Thoracic aorta (tissue), 2 donors: ENCODE results near the gene SRL. TPM values are rescaled to one million over a fixed set of nuclear protein-coding genes. Genes with fewer than 3 reads are reported as not detected.
A peak's percentile ranks its signal among the peaks of the same experiment; 100 is the strongest.
"Not testable (repeated sequence)": the region's sequence is repeated elsewhere in the genome, so short reads cannot be mapped to it uniquely, and the experiment has no call there.

ENCODE experiments used
- ATAC-seq: fragments of 150-250 bp; one replicate; pipeline ENCODE4 v1.8.0; 2017; ENCODE audit warnings: low read depth; ENCODE audit not compliant: insufficient number of reproducible peaks, low FRiP score
- DNase-seq: peaks from one replicate; pipeline ENCODE4 v3.0.0-alpha.2; 2020; ENCODE audit warnings: low spot score
- H3K27ac ChIP-seq, 2 donors: fragments of 200-600 bp; sonication (generic); 1 replicate in 1 of 2; 2 replicates in 1 of 2; pipeline ENCODE4 v1.5.1; 2016; ENCODE audit warnings: mild to moderate bottlenecking in 2 of 2, moderate library complexity in 2 of 2
- H3K27me3 ChIP-seq: fragments of 200-600 bp; sonication (generic); replicated peaks from 2 replicates; pipeline ENCODE4 v1.6.0; 2016; ENCODE audit warnings: mild to moderate bottlenecking; ENCODE audit not compliant: insufficient read depth
- H3K36me3 ChIP-seq: fragments of 200-600 bp; sonication (generic); one replicate; pipeline ENCODE4 v1.5.1; 2016
- H3K4me1 ChIP-seq, 2 donors: fragments of 200-600 bp; sonication (generic); 1 replicate in 1 of 2; 2 replicates in 1 of 2; pipeline versions ENCODE4 v1.5.1 to v1.6.0; 2016; ENCODE audit warnings: low read depth in 2 of 2, mild to moderate bottlenecking in 1 of 2; ENCODE audit not compliant: control insufficient read depth in 1 of 2
- H3K4me3 ChIP-seq: fragments of 200-600 bp; sonication (generic); 2 replicates; pipeline ENCODE4 v1.5.1; 2016; ENCODE audit warnings: mild to moderate bottlenecking
- H3K9me3 ChIP-seq: fragments of 200-600 bp; sonication (generic); 2 replicates; pipeline ENCODE4 v1.5.1; 2016
- CTCF ChIP-seq: fragments of 200-600 bp; sonication (generic); IDR thresholded peaks from one replicate; pipeline ENCODE4 v1.5.1; 2019; ENCODE audit warnings: antibody characterized with exemption
- total RNA-seq, 2 donors: library from RNA; depleted of rRNA; stranded (reverse); fragments of >200 nt; gene quantifications; one replicate each; pipeline versions ENCODE4 v1.1.0 to v1.2.3, GENCODE V29; 2016

The SRL gene
- total RNA-seq, 2 donors from 2014 or later: 0.68 to 1.1 TPM

DNA sequence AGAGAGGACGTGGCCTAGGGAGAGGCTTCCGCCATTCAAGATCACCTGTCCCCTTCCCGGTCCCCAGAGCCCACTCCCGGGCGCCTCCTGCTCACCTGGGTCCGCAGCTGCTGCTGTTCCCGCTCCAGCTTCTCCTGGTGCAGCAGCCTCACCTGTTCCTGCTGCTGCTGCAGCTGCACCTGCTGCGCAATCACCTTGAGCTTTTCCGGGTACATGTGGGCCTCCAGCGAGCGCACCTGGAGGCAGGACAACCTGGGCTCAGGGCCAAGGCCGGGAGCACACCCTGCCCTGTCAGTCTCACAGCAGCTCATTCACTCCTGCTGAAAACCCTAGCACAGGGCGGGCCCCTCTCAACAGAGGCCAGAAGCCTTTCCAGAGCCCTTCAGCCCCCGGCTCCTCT lies 18.5 kb upstream of the SRL start:
- Histone ChIP-seq H3K4me1 (no peaks in the 10 kb centered on the region), H3K4me3 (no peak overlapping the region), H3K36me3 (peaks cover 5% of the 10 kb centered on the region), H3K27ac (no peak overlapping the region), H3K27me3 (no peaks in the 10 kb centered on the region), H3K9me3 (no peaks in the 10 kb centered on the region)
- no peak for ATAC-seq
- no peak for TF ChIP-seq CTCF
- no peak for DNase-seq

DNA sequence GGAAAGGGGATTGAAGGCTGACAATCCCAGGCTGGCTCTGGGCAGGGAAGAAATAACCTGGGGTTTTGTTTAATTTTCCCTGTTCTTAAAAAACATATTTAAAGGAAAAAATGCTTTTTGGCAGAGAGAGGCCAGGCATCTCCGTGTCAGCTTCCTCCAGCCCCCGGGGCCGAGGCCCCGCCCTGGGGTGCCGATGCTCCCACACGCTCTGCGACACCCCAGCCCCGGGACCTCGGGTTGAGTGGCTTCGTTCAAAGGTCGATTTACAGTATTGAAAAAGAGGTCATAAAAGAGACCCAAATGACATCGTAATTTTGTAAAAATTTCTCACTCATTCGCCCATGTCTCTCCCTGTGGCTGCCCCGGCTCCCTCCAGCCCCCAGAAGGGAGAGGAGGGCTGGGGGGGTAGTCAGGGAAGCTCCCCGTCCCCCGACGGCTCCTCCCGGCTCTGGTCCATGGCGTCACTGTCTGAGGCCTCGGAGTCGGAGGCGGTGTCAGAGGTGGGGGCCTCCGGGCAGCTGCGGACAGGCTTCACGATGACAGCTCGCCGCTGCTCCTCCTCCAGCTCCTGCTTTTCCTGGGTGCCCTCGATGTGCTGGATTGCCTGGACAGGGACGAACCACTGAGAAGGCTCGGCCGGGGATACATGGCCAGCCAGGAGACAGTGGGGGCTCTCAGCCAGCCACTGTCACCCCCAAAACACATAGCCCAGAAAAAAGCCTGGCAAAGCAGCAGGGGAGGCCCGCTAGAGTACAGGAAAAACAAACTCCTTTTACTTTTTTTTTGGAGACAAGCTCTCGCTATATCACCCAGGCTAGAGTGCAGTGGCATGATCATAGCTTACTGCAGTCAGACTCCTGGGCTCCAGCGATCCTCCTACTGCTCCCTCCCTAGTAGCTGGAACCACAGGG lies 16.0 kb upstream of the SRL start:
- DNase-seq (no peak), ATAC-seq (no peak)
- Histone ChIP-seq H3K4me1 (peaks cover 0 to 2% of the 10 kb centered on the region in 2 donors), H3K9me3 (no peaks in the 10 kb centered on the region), H3K27ac (no peak overlapping the region), H3K27me3 (no peaks in the 10 kb centered on the region), H3K4me3 (no peak overlapping the region), H3K36me3 (peaks cover 5% of the 10 kb centered on the region)
- TF ChIP-seq CTCF: no peak

DNA sequence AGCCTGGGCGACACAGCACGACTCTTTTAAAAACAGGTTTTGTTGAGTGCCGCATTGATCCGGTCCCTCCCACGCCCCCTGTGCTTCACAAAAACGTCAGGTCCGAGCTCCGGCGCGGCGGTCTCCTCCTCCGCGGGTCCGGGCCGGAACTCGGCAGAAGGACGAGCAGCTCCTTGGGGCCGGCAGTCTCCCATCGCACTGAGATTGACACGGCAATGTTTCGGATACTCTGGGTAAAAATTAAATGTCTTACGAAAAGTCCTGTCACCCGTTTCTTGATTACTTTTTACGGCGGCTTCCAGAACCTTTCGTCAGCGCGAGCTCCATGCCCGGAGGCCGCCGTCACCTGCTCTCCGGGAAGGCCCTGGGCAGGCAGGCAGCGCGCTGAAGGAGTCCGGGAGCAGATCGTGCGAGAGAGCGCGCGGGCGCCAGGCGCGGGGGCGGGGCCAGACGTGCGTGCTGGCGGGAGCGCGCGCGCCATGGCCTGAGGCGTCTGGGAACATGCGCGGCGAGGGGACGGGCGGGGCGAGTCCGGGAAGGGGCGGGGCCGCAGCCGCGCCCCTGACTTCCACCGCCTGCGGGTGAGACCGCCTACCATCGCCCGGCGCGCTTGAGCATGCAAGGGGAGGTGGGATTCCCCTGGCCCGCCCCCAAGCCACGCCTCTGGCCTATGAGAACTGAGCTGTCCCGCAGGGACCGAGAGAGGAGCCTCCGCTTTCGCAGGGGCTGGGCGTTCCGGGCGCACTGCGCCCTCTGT lies 11.7 kb upstream of the SRL start:
- H3K27ac ChIP-seq: peak overlapping the region; percentile 95 to 97
- no peaks in the 10 kb centered on the region for H3K27me3 ChIP-seq
- H3K9me3 ChIP-seq: no peaks in the 10 kb centered on the region
- no peak for TF ChIP-seq CTCF
- H3K36me3 ChIP-seq: no peaks in the 10 kb centered on the region
- DNase-seq (peak; percentile 99), ATAC-seq (peak; percentile 97)
- peak overlapping the region; percentile 88 for H3K4me3 ChIP-seq
- H3K4me1 ChIP-seq: peaks cover 0 to 5% of the 10 kb centered on the region in 2 donors

DNA sequence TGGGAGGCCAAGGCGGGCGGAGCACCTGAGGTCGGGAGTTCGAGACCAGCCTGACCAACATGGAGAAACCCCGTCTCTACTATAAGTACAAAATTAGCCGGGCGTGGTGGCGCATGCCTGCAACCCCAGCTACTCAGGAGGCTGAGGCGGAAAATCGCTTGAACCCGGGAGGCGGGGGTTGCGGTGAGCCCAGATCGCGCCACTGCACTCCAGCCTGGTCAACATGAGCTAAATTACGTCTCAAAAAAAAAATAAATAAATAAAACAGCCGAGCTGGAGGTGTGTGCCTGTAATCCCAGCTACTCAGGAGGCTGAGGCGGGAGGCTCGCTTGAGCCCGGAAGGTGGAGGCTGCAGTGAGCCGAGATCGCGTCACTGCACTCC lies 11.1 kb upstream of the SRL start:
- H3K9me3 ChIP-seq, DNase-seq, H3K27me3 ChIP-seq, H3K36me3 ChIP-seq, H3K4me1 ChIP-seq: not testable (repeated sequence)
- Histone ChIP-seq H3K4me3 (peak overlapping the region; percentile 88), H3K27ac (peak overlapping the region; percentile 95 to 97)
- ATAC-seq: peak; percentile 10

DNA sequence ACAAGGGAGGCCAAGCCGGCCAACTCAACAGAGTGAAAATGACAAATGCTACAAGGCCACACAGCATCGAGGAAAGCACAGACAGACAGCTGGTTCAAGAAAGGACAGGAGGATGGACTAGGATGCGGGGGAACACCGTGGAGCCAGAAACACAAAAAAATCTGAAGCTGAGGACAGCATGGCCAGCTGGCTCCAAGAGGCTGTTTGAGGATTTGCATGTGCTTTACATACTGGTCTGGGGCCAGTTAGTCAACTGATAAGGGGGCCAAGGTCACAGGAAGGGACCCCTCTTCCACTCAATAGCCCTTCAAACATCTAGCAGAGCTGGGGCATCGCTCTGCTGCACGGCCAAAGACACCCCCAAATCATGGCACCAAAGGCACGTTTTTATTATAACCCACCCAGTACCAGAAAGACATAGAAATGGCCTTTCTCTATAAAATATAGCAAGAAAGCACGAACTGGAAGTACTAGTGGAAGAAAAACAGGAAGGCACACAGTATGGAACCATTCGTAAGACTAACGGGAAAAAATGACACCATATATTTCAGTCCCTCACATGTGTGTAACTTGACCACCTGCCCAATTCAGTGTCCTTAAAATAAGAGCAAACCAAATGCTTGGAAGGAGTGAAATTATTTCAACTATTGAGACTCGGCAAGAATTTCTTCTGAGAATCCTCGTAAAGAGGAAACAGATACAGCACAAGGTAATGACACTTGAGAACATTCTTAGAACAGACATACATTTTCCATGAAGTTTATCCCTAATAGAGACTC lies 7.8 kb upstream of the SRL start:
- ATAC-seq (no peak), DNase-seq (no peak)
- H3K27me3 ChIP-seq: no peaks in the 10 kb centered on the region
- H3K36me3 ChIP-seq: no peaks in the 10 kb centered on the region
- H3K4me3 ChIP-seq: no peak overlapping the region
- peaks cover 0 to 5% of the 10 kb centered on the region in 2 donors for H3K4me1 ChIP-seq
- H3K9me3 ChIP-seq: no peaks in the 10 kb centered on the region
- no peak for TF ChIP-seq CTCF
- no peak overlapping the region for H3K27ac ChIP-seq
